SW480 (cell line): Measurements from ENCODE around the gene SSR2.
"Not testable (repeated sequence)": the region's sequence is repeated elsewhere in the genome, so short reads cannot be mapped to it uniquely, and the experiment has no call there.

Experiments used
- DNase-seq: peaks from one replicate; pipeline ENCODE4 v3.0.0-alpha.2; 2016; ENCODE audit warnings: low spot score

SSR2 gene

DNA sequence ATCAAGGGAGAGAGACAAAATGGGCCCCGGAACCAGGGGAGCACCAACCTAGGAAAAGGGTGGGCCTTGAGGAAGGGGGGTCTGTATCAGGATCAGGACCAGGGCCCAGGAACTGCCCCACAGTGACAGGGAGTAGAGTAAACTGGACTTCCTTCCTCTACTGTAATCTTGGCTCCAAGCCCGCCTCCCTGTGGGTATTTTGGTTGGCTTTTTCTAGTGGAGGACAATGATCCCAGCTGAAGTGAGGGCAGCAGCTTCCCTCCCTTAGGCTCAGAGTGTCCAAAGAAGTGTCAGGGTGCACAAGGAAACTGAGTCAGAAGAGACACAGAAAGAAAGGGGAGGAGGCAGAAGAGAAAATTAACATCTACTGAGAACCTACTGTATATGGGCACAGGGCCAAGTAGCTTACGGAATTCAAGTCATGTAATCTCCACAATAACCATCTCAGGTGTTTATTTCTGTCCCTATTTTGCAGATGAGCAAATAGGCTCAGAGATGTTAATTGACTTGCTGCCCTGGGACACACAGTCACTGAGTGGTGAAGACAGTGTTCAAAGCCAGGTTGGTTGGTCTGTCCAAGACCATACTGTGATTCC lies 28.0 kb upstream of the SSR2 start:
- DNase-seq: no peak

DNA sequence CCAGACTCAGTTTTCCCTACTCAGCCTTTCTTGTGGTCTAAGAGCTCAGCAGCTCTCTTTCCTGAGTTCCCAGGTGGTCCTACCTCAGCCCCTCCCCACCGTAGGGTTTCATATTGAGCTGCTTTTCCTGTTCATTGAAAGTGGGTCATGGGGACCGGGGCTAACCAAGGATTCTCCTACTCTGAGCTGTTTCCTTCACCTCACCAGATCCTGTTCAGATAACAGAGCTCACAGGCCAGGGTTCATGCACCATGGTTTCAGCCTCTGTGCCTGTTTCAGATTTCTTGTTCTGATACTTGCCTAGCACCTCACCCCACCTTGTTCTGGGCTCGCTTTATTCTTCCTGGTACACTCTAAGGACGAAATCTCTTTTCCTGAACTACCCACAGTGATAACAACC lies 24.3 kb upstream of the SSR2 start:
- DNase-seq: no peak

DNA sequence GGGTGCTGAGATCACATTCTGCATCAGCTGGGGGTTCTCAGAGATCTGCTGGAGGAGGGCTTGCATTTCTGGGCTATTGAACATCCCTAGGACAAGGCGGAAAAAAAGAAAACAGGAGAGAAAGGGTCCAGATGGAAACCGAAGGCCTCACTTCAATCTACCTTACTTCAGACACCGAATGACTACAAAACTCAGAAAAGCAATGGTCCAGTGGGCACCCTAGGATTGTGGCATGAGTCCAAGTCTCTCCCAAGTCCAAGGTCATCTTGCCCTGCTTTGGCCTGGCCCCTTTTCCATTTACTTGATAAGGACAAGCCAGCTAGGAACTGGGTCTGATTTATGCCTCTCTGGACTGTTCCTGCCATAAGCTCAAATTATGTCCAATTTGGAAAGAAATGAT lies 22.1 kb upstream of the SSR2 start:
- DNase-seq: no peak

DNA sequence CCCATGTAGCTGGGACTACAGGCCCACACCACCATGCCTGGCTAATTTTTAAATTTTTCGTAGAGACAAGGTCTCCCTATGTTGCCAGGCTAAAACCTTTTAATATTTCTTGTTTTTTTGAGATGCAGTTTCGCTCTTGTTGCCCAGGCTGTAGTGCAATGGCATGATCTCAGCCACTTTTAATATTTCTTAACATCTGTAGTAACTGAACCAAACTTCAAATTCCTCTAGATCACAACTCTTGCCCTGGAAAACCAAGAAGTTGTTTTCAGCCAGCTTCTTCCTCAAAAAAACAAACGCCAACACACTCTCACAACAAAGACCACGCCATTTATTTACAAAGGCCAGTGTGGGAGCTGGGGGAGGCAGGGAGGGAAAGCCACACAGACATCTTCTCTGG lies 14.2 kb upstream of the SSR2 start:
- DNase-seq: not testable (repeated sequence)

DNA sequence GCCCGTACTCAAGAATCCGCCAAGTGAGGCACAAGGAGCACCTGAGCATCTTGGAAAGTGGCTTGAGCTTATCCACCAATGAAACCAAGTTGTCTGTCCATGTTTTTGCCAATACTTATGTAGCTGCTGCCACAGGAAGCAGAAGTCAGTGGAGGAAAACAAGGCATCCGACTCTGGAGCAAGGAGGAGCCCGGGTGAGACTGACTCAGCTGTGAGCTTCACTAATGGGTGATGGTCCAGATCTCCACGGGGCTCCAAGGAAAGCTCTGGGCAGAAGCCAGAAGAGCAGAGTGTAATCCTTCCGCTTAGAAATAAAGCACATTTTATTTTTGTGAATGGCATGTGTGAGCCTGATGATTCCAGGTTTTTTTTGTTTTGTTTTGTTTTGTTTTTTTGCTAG lies 12.3 kb upstream of the SSR2 start:
- no peak for DNase-seq

DNA sequence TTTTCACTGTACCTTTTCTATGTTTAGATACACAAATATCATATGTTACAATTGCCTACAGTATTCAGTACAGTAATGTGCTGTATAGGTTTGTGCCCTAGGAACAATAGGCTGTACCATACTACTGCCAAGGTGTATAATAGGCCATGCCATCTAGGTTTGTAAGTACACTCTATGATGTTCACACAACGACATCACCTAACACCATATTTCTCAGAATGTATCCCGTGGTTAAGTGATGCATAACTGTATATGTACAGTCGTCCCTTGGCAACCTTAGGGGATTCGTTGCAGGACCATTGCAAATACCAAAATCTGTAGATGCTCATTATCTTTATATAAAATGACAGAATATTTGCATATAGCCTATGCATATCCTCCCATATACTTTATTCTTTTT lies 5.8 kb upstream of the SSR2 start:
- DNase-seq: no peak

DNA sequence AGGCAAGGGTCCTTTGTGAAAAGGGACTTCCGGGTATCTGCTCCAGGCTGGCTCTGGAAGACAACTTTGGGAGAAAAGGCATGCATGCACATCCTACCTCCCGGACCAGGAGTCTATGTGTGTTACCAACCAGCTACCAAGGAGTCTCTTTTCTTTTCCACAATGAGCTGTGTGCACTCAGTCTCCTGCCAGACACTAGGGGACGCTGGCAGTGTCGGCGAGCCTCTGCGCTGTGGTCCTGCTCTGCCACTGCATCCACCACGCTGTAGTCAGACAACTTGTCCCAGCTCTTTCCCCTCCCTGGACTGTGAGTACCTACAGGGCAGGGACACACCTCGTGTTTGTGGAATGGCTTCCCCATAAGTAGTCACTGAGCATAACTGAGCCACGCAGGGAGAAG lies 5.1 kb upstream of the SSR2 start:
- no peak for DNase-seq

DNA sequence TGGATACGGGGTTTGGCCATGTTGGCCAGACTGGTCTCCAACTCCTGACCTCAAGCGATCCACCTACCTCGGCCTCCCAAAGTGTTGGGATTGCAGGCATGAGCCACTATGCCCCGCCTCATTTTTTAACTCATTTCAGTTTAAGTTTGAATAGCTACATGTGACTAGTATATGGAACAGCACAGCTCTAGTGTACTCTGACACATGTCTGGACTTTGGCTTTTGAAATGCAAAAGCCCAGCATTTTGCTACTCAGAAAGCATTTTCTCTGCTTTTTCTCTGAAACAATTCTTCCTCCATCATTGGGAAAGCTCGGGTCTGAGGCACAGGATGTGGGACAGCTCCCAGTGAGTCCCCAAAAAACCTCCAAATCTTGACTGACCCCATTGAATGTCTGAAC lies 4.0 kb upstream of the SSR2 start:
- no peak for DNase-seq

DNA sequence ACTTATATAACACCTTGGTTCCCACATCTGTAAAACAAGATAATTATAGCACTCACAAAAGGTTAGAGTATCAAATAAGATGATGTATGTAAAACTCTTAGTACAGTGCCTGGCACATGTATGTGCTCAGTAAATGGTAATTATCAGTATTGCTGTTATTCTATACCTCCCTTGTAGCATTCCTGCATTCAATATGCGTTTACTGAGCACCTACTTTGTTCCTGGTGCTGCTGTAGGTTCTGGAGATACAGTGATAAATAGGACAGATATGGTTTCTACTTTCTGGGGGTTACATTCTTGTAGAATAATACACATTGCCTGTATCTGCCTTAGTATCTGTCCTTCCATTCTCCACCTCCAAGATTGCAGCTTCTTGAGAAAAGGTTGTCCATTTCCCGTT lies 1.2 kb upstream of the SSR2 start:
- DNase-seq: no peak

DNA sequence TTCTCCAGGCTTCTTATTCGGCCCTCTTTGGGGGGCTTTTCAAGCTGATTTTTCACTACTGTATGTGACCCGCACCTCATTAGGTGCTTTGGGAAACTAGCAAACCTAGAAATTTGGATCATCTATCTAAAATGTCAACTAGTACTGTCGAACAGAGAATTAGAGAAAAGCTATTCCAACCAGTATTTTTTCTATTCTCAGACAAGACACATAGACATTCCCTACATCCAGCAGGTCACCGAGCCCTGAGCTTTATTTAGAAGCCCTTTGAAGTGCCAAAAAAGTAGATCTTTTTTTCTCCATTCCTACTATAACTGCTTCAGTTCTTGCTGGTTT lies 310 bp upstream of the SSR2 start:
- DNase-seq: no peak

DNA sequence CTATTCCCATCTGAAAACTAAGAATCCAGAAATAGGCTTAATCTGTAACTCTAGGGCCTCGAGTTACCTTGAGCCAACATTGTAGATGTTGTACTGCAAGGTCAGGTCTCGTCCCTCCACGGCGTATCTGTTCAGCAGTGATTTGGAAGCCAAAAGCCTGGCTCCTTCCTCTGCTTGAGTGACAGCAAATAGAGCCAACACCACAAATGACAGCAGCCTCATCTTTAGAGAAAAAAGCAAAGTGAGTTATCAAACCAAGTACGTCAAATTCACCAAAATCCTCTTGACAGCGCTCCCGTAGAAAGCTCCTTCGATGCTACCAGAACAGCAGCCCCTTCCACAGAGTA lies 832 bp downstream of the SSR2 start:
- no peak for DNase-seq

DNA sequence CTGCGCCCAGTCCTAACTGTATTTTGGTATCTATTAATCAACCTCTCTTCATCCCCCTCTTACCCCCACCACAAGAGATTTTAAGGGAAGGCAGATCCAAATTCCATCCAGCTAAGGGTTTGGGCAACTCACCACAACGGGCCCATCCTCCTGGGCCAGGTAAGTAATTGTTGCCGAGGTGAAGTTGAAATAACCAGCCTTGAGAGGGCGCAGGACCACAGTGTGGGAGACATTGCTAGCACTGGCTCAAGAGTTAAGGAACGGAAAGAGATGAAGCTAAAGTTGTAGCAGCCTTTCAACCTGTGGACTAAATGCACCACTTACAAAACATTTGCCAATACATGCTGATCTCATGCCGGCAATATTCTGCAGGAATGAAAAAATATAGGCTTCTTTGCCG lies 5.9 kb downstream of the SSR2 start:
- DNase-seq: no peak

DNA sequence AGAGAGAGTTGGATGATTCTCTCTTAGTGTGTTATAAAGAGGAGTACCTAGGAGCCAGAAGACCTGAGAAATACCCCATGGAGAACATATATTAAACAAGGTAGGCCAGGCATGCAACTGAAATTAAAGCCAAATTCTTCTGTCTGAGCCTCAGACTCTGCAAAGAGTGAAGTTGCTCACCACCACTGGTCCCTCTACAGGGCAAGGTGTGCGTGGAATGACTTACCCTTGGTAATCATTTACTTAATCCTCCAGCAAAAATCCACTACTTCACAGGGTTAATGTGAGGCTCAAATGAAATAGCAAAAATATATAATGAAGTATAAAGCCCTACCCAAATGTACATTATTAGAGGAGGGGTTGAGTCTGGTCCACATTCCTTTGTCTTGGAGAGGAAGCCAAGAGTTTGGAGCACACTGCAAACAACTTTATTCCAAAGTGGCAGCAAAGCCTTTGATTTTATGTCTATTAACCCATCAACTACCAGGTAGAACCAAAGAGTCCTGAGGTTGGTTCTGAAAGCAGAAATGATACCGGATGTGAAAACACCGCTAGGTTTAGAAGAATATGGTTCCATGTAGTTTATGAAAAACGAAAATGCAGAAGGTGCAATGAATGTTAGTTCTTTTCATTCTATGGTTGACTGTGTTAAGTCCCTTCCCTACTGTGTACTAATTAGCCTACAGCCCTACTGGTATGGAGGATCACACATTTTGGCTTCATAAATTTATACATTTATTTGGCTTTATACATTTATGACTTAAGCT lies 8.5 kb downstream of the SSR2 start:
- no peak for DNase-seq

DNA sequence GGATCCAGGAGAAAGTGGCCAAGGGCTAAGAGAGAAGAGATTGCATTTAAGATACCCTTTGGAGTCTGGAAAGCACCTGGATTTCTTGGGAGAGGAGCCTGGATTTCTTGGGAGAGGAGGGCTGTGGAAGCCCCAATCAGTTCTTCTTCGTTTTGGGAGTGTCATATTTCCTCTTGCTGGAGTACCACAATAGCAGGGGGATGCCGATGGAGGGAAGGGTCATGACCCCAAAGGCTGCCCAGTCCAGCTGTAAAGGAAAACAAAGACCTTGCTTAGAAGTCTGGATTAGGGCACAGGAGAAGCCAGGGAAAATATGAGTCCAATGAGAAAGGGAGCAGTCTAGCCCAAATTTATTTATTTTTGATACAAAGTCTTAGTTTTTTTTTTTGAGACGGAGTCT lies 11.3 kb downstream of the SSR2 start:
- no peak for DNase-seq

DNA sequence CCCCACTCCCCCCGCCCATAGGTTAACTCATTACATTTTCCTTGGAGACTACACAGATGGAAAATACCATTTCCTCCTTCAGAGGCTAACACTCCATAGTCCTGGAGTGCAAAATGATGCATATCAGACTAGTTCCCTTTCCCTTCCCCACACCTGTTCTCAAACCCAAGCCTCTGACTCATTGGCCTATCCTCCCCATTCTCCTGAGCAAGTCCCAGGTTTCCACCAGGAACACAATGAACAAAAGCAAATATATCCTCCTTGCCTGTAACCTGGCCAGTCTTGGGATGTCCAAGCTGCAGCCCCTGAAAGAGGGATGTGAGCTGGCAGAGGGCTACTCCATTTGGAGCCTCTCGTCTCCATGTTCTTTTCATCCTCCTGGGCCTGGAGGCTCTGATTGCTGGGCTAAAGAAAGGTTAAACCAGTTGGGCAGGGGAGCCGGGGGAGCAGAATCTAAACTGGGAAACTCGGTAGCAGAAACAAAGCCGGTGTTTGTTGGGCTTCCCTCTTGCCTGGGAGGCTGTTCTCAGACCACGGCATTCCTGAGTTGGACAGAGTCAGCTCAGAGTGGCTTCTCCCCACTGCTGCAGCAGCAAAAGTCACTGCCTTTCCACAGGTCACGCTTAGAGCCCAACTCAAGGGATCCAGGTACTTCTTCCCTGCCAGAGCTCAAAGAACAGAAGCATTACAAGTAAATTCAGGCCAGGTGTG lies 13.9 kb downstream of the SSR2 start:
- no peak for DNase-seq

DNA sequence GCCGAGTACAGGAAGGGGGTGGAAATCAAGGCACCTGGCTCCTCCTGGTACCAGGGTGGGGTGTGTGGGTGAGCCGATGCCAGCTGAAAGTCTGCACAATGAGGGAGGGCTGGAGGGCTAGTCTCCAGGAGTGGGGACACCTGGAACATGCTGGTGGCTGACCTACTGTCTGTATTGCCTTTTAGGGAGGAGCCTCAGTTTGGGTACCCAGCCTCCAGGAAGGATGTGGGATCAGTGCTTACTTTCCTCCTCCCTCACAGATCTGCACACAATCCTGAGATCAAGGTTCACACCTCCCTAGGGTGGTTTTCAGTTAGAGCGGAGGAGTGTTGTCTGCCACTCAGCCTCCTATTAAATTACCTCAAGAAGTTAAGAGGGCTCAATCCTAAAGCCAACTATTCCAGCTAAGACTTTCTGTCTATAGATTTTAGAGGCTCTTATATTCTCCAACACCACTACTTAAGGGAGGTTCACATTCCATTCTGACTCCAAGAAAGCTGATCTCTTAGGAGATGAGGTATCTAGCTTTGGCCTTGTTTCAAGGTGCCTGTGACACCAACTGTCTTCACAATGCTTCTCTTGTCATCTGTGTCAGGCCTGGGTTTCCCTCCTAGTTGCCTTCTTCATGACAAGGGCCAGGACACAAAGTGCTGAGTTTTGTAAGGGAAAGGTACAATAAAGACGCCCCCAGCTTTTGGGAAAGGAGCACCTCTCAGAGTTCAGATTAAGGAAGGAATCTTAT lies 15.7 kb downstream of the SSR2 start:
- no peak for DNase-seq

DNA sequence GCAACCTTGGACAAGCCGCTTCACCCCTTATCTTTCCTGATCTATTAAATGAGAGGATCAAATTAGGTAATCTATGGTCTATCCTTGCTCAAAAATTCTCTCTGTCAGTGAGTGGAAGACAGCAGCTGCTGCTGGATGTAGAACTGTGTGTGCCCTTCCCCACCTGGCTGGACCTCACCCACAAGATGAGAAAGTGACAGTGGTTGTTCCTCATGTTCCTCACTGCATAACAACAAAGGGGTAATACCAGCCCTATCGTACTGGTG lies 16.9 kb downstream of the SSR2 start:
- DNase-seq: no peak

DNA sequence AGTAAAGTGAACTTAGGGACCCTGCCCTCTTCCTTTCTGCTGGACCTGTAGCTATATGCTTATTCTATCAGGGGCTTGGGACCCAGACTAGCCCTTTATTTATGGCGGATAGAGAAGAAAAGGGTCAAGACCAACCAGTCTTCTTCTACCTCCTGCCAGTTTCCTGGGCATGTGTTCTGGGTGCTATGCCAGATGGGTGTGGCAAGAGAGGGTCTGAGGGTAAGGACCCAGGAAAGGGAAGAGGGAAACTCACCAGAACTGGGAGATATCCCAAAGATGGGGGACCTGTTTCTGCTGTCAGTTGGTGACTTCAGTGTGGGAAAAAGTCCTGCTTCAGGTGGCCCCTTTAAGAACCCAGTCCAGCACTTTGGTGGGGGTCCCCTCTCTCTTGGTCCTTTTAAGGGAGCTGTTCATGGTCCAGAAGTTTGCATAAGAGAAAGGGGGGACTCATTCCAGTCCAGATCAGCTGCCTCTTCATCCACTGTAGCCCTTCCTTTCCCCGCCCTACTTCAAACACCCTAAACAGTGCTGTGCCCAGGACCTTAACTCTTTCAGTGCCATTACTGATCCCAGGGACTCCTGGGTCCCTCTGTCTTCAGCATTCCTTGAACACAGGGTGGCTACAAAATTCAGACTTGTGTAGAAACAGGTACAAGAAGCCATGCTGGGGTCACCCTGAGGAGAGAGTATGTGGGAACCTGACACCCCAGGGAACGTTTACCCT lies 18.4 kb downstream of the SSR2 start:
- no peak for DNase-seq

DNA sequence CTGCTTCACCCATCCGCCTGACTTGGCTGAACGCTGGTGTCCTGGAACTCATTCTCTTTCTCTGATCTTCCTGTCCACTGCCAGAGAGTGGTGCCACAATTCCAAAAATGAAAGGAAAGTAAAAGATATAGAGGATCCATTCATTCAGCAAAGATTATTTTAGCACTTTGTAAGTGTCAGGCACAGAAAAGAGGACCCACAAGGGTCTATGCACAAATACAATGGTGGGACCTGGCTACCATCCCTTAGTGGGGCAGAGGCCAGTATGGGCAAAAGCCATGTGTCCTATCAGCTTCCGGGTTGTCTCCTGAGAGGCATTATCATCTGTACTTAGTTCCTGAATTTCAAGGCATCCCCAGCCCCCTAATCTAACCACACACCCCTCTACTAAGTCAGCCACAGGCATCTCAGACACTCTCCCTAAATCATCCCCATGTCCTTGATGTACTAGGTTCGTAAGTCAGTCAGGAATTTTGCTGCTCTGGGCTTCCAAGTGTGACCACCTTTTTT lies 19.0 kb downstream of the SSR2 start:
- no peak for DNase-seq

DNA sequence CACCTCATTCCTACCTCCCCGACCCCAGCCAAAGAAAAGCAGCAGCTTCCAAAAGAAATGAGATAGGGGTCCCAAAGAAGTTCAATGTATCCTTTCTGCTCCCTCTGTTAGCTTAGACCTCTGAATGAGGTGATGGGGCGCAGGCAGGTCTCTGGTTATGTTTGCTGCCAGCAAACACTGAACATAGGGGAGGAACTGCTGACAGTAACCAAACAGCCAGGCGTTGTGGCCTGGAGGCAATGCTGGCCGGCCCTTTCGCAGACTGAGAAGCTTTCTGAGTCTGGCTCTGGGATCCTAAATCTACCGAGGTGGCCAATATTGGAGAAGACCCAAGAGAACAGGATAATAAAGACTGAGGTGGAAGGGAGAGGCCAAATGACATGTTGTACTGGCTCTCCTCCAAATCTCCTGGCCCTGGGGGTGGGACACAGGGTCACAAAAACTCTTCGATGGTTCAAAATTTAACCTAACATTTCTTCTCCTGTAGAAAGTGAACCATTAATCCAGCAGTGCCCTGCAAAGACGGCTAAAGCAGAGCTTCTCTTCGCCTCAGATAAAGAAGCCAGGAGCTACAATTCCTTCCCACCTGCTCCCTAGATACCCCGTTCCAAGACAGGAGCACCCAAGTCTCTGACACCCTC lies 19.6 kb downstream of the SSR2 start:
- DNase-seq: no peak

DNA sequence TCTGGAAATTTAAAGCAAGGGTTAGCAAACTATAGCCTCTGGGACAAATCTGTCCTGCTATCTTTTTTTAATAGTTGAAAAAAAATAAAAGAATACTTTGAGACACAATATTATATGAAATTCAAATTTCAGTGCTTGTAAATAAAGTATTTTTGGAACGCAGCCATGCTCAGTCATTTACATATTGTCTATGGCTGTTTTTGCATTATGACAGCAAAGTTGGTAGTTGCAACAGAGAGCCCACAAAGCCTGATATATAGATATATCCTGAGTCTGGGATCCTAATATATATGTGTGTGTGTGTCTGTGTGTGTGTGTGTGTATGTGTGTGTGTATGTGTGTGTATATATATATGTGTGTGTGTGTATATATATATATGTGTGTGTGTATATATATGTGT lies 20.8 kb downstream of the SSR2 start:
- DNase-seq: no peak

DNA sequence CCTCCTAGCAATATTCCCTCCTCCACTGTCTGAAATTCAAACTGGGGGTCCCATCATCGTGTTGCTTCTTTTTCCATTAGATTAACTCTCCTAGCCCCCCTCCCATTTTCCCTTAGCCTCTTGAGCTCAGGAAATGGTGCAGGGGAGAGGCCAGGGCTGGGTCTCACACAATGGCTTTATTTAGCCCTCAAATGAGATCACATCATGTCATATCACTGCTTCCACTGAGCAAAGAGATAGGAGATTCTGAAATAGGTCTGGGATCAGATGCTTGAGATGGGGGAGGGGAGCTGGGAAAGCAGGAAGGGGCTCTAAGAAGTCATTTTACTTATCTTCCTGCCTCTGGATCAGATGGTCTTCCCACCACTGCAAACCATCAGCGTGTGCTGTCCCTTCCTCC lies 24.6 kb downstream of the SSR2 start:
- no peak for DNase-seq
